ENCODE results near the gene NEDD4L. TPM values are rescaled to one million over a fixed set of nuclear protein-coding genes. Genes with fewer than 3 reads are reported as not detected.
A peak's percentile ranks its signal among the peaks of the same experiment; 100 is the strongest.

The NEDD4L gene
- total and polyA plus RNA-seq, 5 donors from 2014 or later = 4.4 to 19.6 (median 7.8) TPM

GRCh38 chr18:58391932-58392323, 347.9 kb downstream of the NEDD4L start:
- ATAC-seq (ENCODE audit: low read depth in 2 of 2) = no peak
- H3K27me3 Mint-ChIP-seq = no peaks in the 10 kb centered on the region
- no peak for DNase-seq
- Histone ChIP-seq H3K9me3 (ENCODE audit: control insufficient read depth in 2 of 2, low read length in 2 of 2) (no peaks in the 10 kb centered on the region), H3K4me1 (ENCODE audit: control insufficient read depth, insufficient read depth, low read length, poor library complexity, severe bottlenecking) (no peaks in the 10 kb centered on the region), H3K36me3 (ENCODE audit: control insufficient read depth, insufficient read depth, low read length) (no peaks in the 10 kb centered on the region), H3K4me3 (ENCODE audit: low read depth, low read length) (no peak overlapping the region), H3K27me3 (ENCODE audit: control insufficient read depth, insufficient read depth, low read length) (no peaks in the 10 kb centered on the region), H3K27ac (ENCODE audit: insufficient read depth, low read length, poor library complexity, severe bottlenecking) (no peak overlapping the region)
- H3K27ac Mint-ChIP-seq = no peak overlapping the region
- no peaks in the 10 kb centered on the region for H3K4me1 Mint-ChIP-seq
- peaks cover 4% of the 10 kb centered on the region for H3K36me3 Mint-ChIP-seq
- no peaks in the 10 kb centered on the region for H3K9me3 Mint-ChIP-seq
- H3K4me3 Mint-ChIP-seq = no peak overlapping the region

GRCh38 chr18:58392324-58393000, 348.4 kb downstream of the NEDD4L start:
- Mint-ChIP-seq H3K27ac (no peak overlapping the region), H3K9me3 (no peaks in the 10 kb centered on the region), H3K4me3 (no peak overlapping the region), H3K27me3 (no peaks in the 10 kb centered on the region), H3K36me3 (peaks cover 4% of the 10 kb centered on the region), H3K4me1 (no peaks in the 10 kb centered on the region)
- Histone ChIP-seq H3K4me3 (ENCODE audit: low read depth, low read length) (no peak overlapping the region), H3K27ac (ENCODE audit: insufficient read depth, low read length, poor library complexity, severe bottlenecking) (no peak overlapping the region), H3K36me3 (ENCODE audit: control insufficient read depth, insufficient read depth, low read length) (no peaks in the 10 kb centered on the region), H3K27me3 (ENCODE audit: control insufficient read depth, insufficient read depth, low read length) (no peaks in the 10 kb centered on the region), H3K4me1 (ENCODE audit: control insufficient read depth, insufficient read depth, low read length, poor library complexity, severe bottlenecking) (no peaks in the 10 kb centered on the region), H3K9me3 (ENCODE audit: control insufficient read depth in 2 of 2, low read length in 2 of 2) (no peaks in the 10 kb centered on the region)
- ATAC-seq (ENCODE audit: low read depth in 2 of 2) (no peak), DNase-seq (no peak)

- peaks cover 0 to 3% (median 0%) of the 10 kb centered on the region in 4 donors for H3K4me1 Mint-ChIP-seq
- H3K36me3 Mint-ChIP-seq = peaks cover 4% of the 10 kb centered on the region
- Histone ChIP-seq H3K4me3 (ENCODE audit: low read depth, low read length) (no peak overlapping the region), H3K9me3 (ENCODE audit: control insufficient read depth in 2 of 2, low read length in 2 of 2) (no peaks in the 10 kb centered on the region), H3K36me3 (ENCODE audit: control insufficient read depth, insufficient read depth, low read length) (no peaks in the 10 kb centered on the region), H3K27ac (ENCODE audit: insufficient read depth, low read length, poor library complexity, severe bottlenecking) (no peak overlapping the region), H3K27me3 (ENCODE audit: control insufficient read depth, insufficient read depth, low read length) (no peaks in the 10 kb centered on the region), H3K4me1 (ENCODE audit: control insufficient read depth, insufficient read depth, low read length, poor library complexity, severe bottlenecking) (no peaks in the 10 kb centered on the region)
- H3K4me3 Mint-ChIP-seq = no peak overlapping the region
- H3K27me3 Mint-ChIP-seq = peaks cover 3% of the 10 kb centered on the region
- DNase-seq = no peak
- no peak overlapping the region for H3K27ac Mint-ChIP-seq
- no peak for ATAC-seq (ENCODE audit: low read depth in 2 of 2)
- no peaks in the 10 kb centered on the region for H3K9me3 Mint-ChIP-seq
Measured at GRCh38 chr18:58393295-58393694, 349.3 kb downstream of the NEDD4L start.

- H3K4me3 Mint-ChIP-seq = no peak overlapping the region
- H3K27ac Mint-ChIP-seq = no peak overlapping the region
- Histone ChIP-seq H3K4me1 (ENCODE audit: control insufficient read depth, insufficient read depth, low read length, poor library complexity, severe bottlenecking) (no peaks in the 10 kb centered on the region), H3K4me3 (ENCODE audit: low read depth, low read length) (no peak overlapping the region), H3K27me3 (ENCODE audit: control insufficient read depth, insufficient read depth, low read length) (no peaks in the 10 kb centered on the region), H3K9me3 (ENCODE audit: control insufficient read depth in 2 of 2, low read length in 2 of 2) (no peaks in the 10 kb centered on the region), H3K27ac (ENCODE audit: insufficient read depth, low read length, poor library complexity, severe bottlenecking) (no peak overlapping the region), H3K36me3 (ENCODE audit: control insufficient read depth, insufficient read depth, low read length) (no peaks in the 10 kb centered on the region)
- DNase-seq = no peak
- H3K27me3 Mint-ChIP-seq = peaks cover 4% of the 10 kb centered on the region
- H3K9me3 Mint-ChIP-seq = no peaks in the 10 kb centered on the region
- no peak for ATAC-seq (ENCODE audit: low read depth in 2 of 2)
- H3K36me3 Mint-ChIP-seq = peaks cover 4% of the 10 kb centered on the region
- H3K4me1 Mint-ChIP-seq = peaks cover 0 to 4% (median 0%) of the 10 kb centered on the region in 4 donors
Measured at GRCh38 chr18:58394046-58394445, 350.0 kb downstream of the NEDD4L start.

GRCh38 chr18:58394602-58395425, 350.8 kb downstream of the NEDD4L start:
- H3K36me3 Mint-ChIP-seq = peaks cover 4% of the 10 kb centered on the region
- ATAC-seq (ENCODE audit: low read depth in 2 of 2) = no peak
- no peak overlapping the region for H3K27ac Mint-ChIP-seq

GRCh38 chr18:58396144-58396543, 352.1 kb downstream of the NEDD4L start:
- Mint-ChIP-seq H3K27me3 (peaks cover 4% of the 10 kb centered on the region), H3K4me1 (peaks cover 5 to 11% (median 9%) of the 10 kb centered on the region in 4 donors), H3K27ac (peak overlapping the region in 1 of 3 donors; percentile 6), H3K4me3 (no peak overlapping the region), H3K9me3 (no peaks in the 10 kb centered on the region), H3K36me3 (peaks cover 4% of the 10 kb centered on the region)
- Histone ChIP-seq H3K4me1 (ENCODE audit: control insufficient read depth, insufficient read depth, low read length, poor library complexity, severe bottlenecking) (no peaks in the 10 kb centered on the region), H3K4me3 (ENCODE audit: low read depth, low read length) (no peak overlapping the region), H3K9me3 (ENCODE audit: control insufficient read depth in 2 of 2, low read length in 2 of 2) (no peaks in the 10 kb centered on the region), H3K27me3 (ENCODE audit: control insufficient read depth, insufficient read depth, low read length) (no peaks in the 10 kb centered on the region), H3K27ac (ENCODE audit: insufficient read depth, low read length, poor library complexity, severe bottlenecking) (no peak overlapping the region), H3K36me3 (ENCODE audit: control insufficient read depth, insufficient read depth, low read length) (no peaks in the 10 kb centered on the region)
- ATAC-seq (ENCODE audit: low read depth in 2 of 2) = no peak
- DNase-seq = peak in 1 of 3 donors; percentile 9

More at GRCh38 chr18:58394602-58395425, 350.8 kb downstream of the NEDD4L start:
- H3K4me1 Mint-ChIP-seq = peaks cover 0 to 5% (median under 1%) of the 10 kb centered on the region in 4 donors
- no peak overlapping the region for H3K4me3 Mint-ChIP-seq
- Histone ChIP-seq H3K4me3 (ENCODE audit: low read depth, low read length) (no peak overlapping the region), H3K4me1 (ENCODE audit: control insufficient read depth, insufficient read depth, low read length, poor library complexity, severe bottlenecking) (no peaks in the 10 kb centered on the region), H3K9me3 (ENCODE audit: control insufficient read depth in 2 of 2, low read length in 2 of 2) (no peaks in the 10 kb centered on the region), H3K27ac (ENCODE audit: insufficient read depth, low read length, poor library complexity, severe bottlenecking) (no peak overlapping the region), H3K27me3 (ENCODE audit: control insufficient read depth, insufficient read depth, low read length) (no peaks in the 10 kb centered on the region), H3K36me3 (ENCODE audit: control insufficient read depth, insufficient read depth, low read length) (no peaks in the 10 kb centered on the region)
- peaks cover 4% of the 10 kb centered on the region for H3K27me3 Mint-ChIP-seq
- peak in 1 of 3 donors; percentile 17 for DNase-seq
- H3K9me3 Mint-ChIP-seq = no peaks in the 10 kb centered on the region

- no peaks in the 10 kb centered on the region for H3K9me3 Mint-ChIP-seq
- DNase-seq (no peak), ATAC-seq (ENCODE audit: low read depth in 2 of 2) (no peak)
- H3K27me3 Mint-ChIP-seq = peaks cover 4% of the 10 kb centered on the region
- Histone ChIP-seq H3K27ac (ENCODE audit: insufficient read depth, low read length, poor library complexity, severe bottlenecking) (no peak overlapping the region), H3K27me3 (ENCODE audit: control insufficient read depth, insufficient read depth, low read length) (no peaks in the 10 kb centered on the region), H3K4me1 (ENCODE audit: control insufficient read depth, insufficient read depth, low read length, poor library complexity, severe bottlenecking) (no peaks in the 10 kb centered on the region), H3K36me3 (ENCODE audit: control insufficient read depth, insufficient read depth, low read length) (no peaks in the 10 kb centered on the region), H3K9me3 (ENCODE audit: control insufficient read depth in 2 of 2, low read length in 2 of 2) (no peaks in the 10 kb centered on the region), H3K4me3 (ENCODE audit: low read depth, low read length) (no peak overlapping the region)
- peaks cover 5 to 16% (median 12%) of the 10 kb centered on the region in 4 donors for H3K4me1 Mint-ChIP-seq
- no peak overlapping the region for H3K27ac Mint-ChIP-seq
- H3K36me3 Mint-ChIP-seq = peaks cover 4% of the 10 kb centered on the region
- H3K4me3 Mint-ChIP-seq = no peak overlapping the region
Measured at GRCh38 chr18:58396966-58397365, 352.9 kb downstream of the NEDD4L start.

All from CD4-positive, CD25-positive, alpha-beta regulatory T cell (primary cell).